ENCODE measurements around the gene UBE2E1.
"Not testable (repeated sequence)": the region's sequence is repeated elsewhere in the genome, so short reads cannot be mapped to it uniquely, and the experiment has no call there.

Gene UBE2E1

GRCh38 chr3:23865595-23866396, 60.0 kb downstream of the UBE2E1 start:
- no peak overlapping the region for H3K4me3 ChIP-seq (ENCODE audit: low read length in 2 of 2)
- H3K36me3 ChIP-seq (ENCODE audit: control insufficient read depth in 2 of 2, insufficient read depth in 2 of 2, low read length in 2 of 2) = peaks cover 0 to 2% of the 10 kb centered on the region in 2 donors
- no peak overlapping the region for H3K9ac ChIP-seq (ENCODE audit: low read depth in 1 of 2, low read length in 2 of 2)
- no peak overlapping the region for H3K27ac ChIP-seq (ENCODE audit: low read depth in 2 of 2, low read length in 2 of 2)
- no peaks in the 10 kb centered on the region for H3K27me3 ChIP-seq (ENCODE audit: control insufficient read depth in 2 of 2, insufficient read depth in 2 of 2, low read length in 2 of 2)
- no peaks in the 10 kb centered on the region for H3K9me3 ChIP-seq (ENCODE audit: control insufficient read depth in 2 of 2, low read length in 2 of 2)
- peaks cover 10% of the 10 kb centered on the region in 2 donors for H3K4me1 ChIP-seq (ENCODE audit: control insufficient read depth in 2 of 2, insufficient read depth in 2 of 2, low read length in 2 of 2)

- Histone ChIP-seq H3K9ac (ENCODE audit: low read depth in 1 of 2, low read length in 2 of 2) (no peak overlapping the region), H3K36me3 (ENCODE audit: control insufficient read depth in 2 of 2, insufficient read depth in 2 of 2, low read length in 2 of 2) (peaks cover 0 to 2% of the 10 kb centered on the region in 2 donors), H3K27me3 (ENCODE audit: control insufficient read depth in 2 of 2, insufficient read depth in 2 of 2, low read length in 2 of 2) (no peaks in the 10 kb centered on the region), H3K4me1 (ENCODE audit: control insufficient read depth in 2 of 2, insufficient read depth in 2 of 2, low read length in 2 of 2) (peaks cover 10% of the 10 kb centered on the region in 2 donors), H3K4me3 (ENCODE audit: low read length in 2 of 2) (no peak overlapping the region), H3K27ac (ENCODE audit: low read depth in 2 of 2, low read length in 2 of 2) (no peak overlapping the region), H3K9me3 (ENCODE audit: control insufficient read depth in 2 of 2, low read length in 2 of 2) (no peaks in the 10 kb centered on the region)
Measured at GRCh38 chr3:23867400-23867799, 61.6 kb downstream of the UBE2E1 start.

GRCh38 chr3:23867838-23868237, 62.1 kb downstream of the UBE2E1 start:
- H3K9ac ChIP-seq (ENCODE audit: low read depth in 1 of 2, low read length in 2 of 2) = no peak overlapping the region
- no peak overlapping the region for H3K4me3 ChIP-seq (ENCODE audit: low read length in 2 of 2)
- H3K9me3 ChIP-seq (ENCODE audit: control insufficient read depth in 2 of 2, low read length in 2 of 2) = no peaks in the 10 kb centered on the region
- H3K27me3 ChIP-seq (ENCODE audit: control insufficient read depth in 2 of 2, insufficient read depth in 2 of 2, low read length in 2 of 2) = no peaks in the 10 kb centered on the region
- peaks cover 0 to 2% of the 10 kb centered on the region in 2 donors for H3K36me3 ChIP-seq (ENCODE audit: control insufficient read depth in 2 of 2, insufficient read depth in 2 of 2, low read length in 2 of 2)
- H3K27ac ChIP-seq (ENCODE audit: low read depth in 2 of 2, low read length in 2 of 2) = no peak overlapping the region
- peaks cover 10% of the 10 kb centered on the region in 2 donors for H3K4me1 ChIP-seq (ENCODE audit: control insufficient read depth in 2 of 2, insufficient read depth in 2 of 2, low read length in 2 of 2)

GRCh38 chr3:23869977-23870662, 64.4 kb downstream of the UBE2E1 start:
- H3K27me3 ChIP-seq (ENCODE audit: control insufficient read depth in 2 of 2, insufficient read depth in 2 of 2, low read length in 2 of 2) = no peaks in the 10 kb centered on the region
- H3K4me1 ChIP-seq (ENCODE audit: control insufficient read depth in 2 of 2, insufficient read depth in 2 of 2, low read length in 2 of 2) = peaks cover 10% of the 10 kb centered on the region in 2 donors
- no peaks in the 10 kb centered on the region for H3K9me3 ChIP-seq (ENCODE audit: control insufficient read depth in 2 of 2, low read length in 2 of 2)
- H3K27ac ChIP-seq (ENCODE audit: low read depth in 2 of 2, low read length in 2 of 2) = no peak overlapping the region
- H3K9ac ChIP-seq (ENCODE audit: low read depth in 1 of 2, low read length in 2 of 2) = no peak overlapping the region
- peaks cover 0 to 2% of the 10 kb centered on the region in 2 donors for H3K36me3 ChIP-seq (ENCODE audit: control insufficient read depth in 2 of 2, insufficient read depth in 2 of 2, low read length in 2 of 2)
- H3K4me3 ChIP-seq (ENCODE audit: low read length in 2 of 2) = no peak overlapping the region

GRCh38 chr3:23870663-23871043, 64.9 kb downstream of the UBE2E1 start:
- H3K36me3 ChIP-seq (ENCODE audit: control insufficient read depth in 2 of 2, insufficient read depth in 2 of 2, low read length in 2 of 2); H3K27ac ChIP-seq (ENCODE audit: low read depth in 2 of 2, low read length in 2 of 2); H3K9me3 ChIP-seq (ENCODE audit: control insufficient read depth in 2 of 2, low read length in 2 of 2); H3K27me3 ChIP-seq (ENCODE audit: control insufficient read depth in 2 of 2, insufficient read depth in 2 of 2, low read length in 2 of 2); H3K4me3 ChIP-seq (ENCODE audit: low read length in 2 of 2); H3K4me1 ChIP-seq (ENCODE audit: control insufficient read depth in 2 of 2, insufficient read depth in 2 of 2, low read length in 2 of 2); H3K9ac ChIP-seq (ENCODE audit: low read depth in 1 of 2, low read length in 2 of 2): not testable (repeated sequence)

GRCh38 chr3:23871361-23871760, 65.6 kb downstream of the UBE2E1 start:
- H3K4me1 ChIP-seq (ENCODE audit: control insufficient read depth in 2 of 2, insufficient read depth in 2 of 2, low read length in 2 of 2); H3K9ac ChIP-seq (ENCODE audit: low read depth in 1 of 2, low read length in 2 of 2); H3K4me3 ChIP-seq (ENCODE audit: low read length in 2 of 2); H3K36me3 ChIP-seq (ENCODE audit: control insufficient read depth in 2 of 2, insufficient read depth in 2 of 2, low read length in 2 of 2); H3K27ac ChIP-seq (ENCODE audit: low read depth in 2 of 2, low read length in 2 of 2); H3K9me3 ChIP-seq (ENCODE audit: control insufficient read depth in 2 of 2, low read length in 2 of 2); H3K27me3 ChIP-seq (ENCODE audit: control insufficient read depth in 2 of 2, insufficient read depth in 2 of 2, low read length in 2 of 2): not testable (repeated sequence)

- no peak overlapping the region for H3K9ac ChIP-seq (ENCODE audit: low read depth in 1 of 2, low read length in 2 of 2)
- H3K36me3 ChIP-seq (ENCODE audit: control insufficient read depth in 2 of 2, insufficient read depth in 2 of 2, low read length in 2 of 2) = no peaks in the 10 kb centered on the region
- no peaks in the 10 kb centered on the region for H3K9me3 ChIP-seq (ENCODE audit: control insufficient read depth in 2 of 2, low read length in 2 of 2)
- H3K4me3 ChIP-seq (ENCODE audit: low read length in 2 of 2) = no peak overlapping the region
- no peak overlapping the region for H3K27ac ChIP-seq (ENCODE audit: low read depth in 2 of 2, low read length in 2 of 2)
- no peaks in the 10 kb centered on the region for H3K27me3 ChIP-seq (ENCODE audit: control insufficient read depth in 2 of 2, insufficient read depth in 2 of 2, low read length in 2 of 2)
- H3K4me1 ChIP-seq (ENCODE audit: control insufficient read depth in 2 of 2, insufficient read depth in 2 of 2, low read length in 2 of 2) = no peaks in the 10 kb centered on the region
Measured at GRCh38 chr3:23872330-23872729, 66.6 kb downstream of the UBE2E1 start.

- no peak overlapping the region for H3K9ac ChIP-seq (ENCODE audit: low read depth in 1 of 2, low read length in 2 of 2)
- no peaks in the 10 kb centered on the region for H3K9me3 ChIP-seq (ENCODE audit: control insufficient read depth in 2 of 2, low read length in 2 of 2)
- H3K27ac ChIP-seq (ENCODE audit: low read depth in 2 of 2, low read length in 2 of 2) = no peak overlapping the region
- H3K4me1 ChIP-seq (ENCODE audit: control insufficient read depth in 2 of 2, insufficient read depth in 2 of 2, low read length in 2 of 2) = no peaks in the 10 kb centered on the region
- H3K4me3 ChIP-seq (ENCODE audit: low read length in 2 of 2) = no peak overlapping the region
- H3K27me3 ChIP-seq (ENCODE audit: control insufficient read depth in 2 of 2, insufficient read depth in 2 of 2, low read length in 2 of 2) = no peaks in the 10 kb centered on the region
- peaks cover 0 to 3% of the 10 kb centered on the region in 2 donors for H3K36me3 ChIP-seq (ENCODE audit: control insufficient read depth in 2 of 2, insufficient read depth in 2 of 2, low read length in 2 of 2)
Measured at GRCh38 chr3:23873941-23874340, 68.2 kb downstream of the UBE2E1 start.

- Histone ChIP-seq H3K9ac (ENCODE audit: low read depth in 1 of 2, low read length in 2 of 2) (no peak overlapping the region), H3K27me3 (ENCODE audit: control insufficient read depth in 2 of 2, insufficient read depth in 2 of 2, low read length in 2 of 2) (no peaks in the 10 kb centered on the region), H3K4me1 (ENCODE audit: control insufficient read depth in 2 of 2, insufficient read depth in 2 of 2, low read length in 2 of 2) (no peaks in the 10 kb centered on the region), H3K27ac (ENCODE audit: low read depth in 2 of 2, low read length in 2 of 2) (no peak overlapping the region), H3K9me3 (ENCODE audit: control insufficient read depth in 2 of 2, low read length in 2 of 2) (no peaks in the 10 kb centered on the region), H3K36me3 (ENCODE audit: control insufficient read depth in 2 of 2, insufficient read depth in 2 of 2, low read length in 2 of 2) (peaks cover 0 to 3% of the 10 kb centered on the region in 2 donors), H3K4me3 (ENCODE audit: low read length in 2 of 2) (no peak overlapping the region)
Measured at GRCh38 chr3:23874359-23875112, 68.8 kb downstream of the UBE2E1 start.
